OCI-LY3 (cell line): Measurements from ENCODE around the gene FOCAD.

Experiments
- CTCF ChIP-seq: fragments of 200-600, 300-600 bp; sonication (generic); IDR thresholded peaks from 2 replicates; pipeline ENCODE4 v1.5.1; 2014; ENCODE audit warnings: antibody characterized with exemption, low read length, low read depth
- EZH2phosphoT487 ChIP-seq: fragments of 200-600 bp; shearing (Covaris generic); IDR thresholded peaks from 2 replicates; pipeline ENCODE4 v1.6.1; 2018; ENCODE audit warnings: antibody characterized with exemption, mixed run types, low read depth

DNA sequence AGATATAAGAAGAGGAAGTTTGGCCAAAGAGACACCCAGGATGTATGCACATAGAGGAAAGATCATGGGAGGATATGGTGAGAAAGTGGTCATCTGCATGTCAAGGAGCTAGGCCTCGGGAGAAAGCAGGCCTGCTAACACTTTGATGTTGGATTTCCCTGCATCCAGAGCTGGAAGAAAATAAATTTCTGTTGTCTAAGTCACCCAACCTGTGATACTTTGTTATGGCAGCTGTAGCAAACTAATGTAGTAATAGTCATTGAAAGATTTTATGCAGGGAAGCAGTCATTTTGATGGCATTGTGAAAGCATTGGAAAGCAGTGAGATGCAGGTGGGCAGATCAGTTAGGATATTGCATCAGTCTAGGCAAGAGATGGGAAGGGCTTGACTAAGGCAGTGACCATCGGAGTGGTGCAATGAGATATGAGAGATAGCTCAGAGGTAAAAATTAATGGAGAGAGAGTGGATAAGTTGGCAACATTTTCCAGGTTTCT is 24.5 kb upstream of the FOCAD start:
- no peak for TF ChIP-seq CTCF
- no peak for TF ChIP-seq EZH2phosphoT487
